PC-3 (cell line): ENCODE results near the gene CDKN2B-AS1.

ENCODE experiments used
- CTCF ChIP-seq: fragments of 300-600 bp; sonication (generic); conservative IDR thresholded peaks from 2 replicates; pipeline ENCODE4 v1.5.1; 2017; ENCODE audit warnings: antibody characterized with exemption, low read depth, mild to moderate bottlenecking, low read length
- EZH2 ChIP-seq: fragments of 300-600 bp; sonication (generic); IDR thresholded peaks from one replicate; pipeline ENCODE4 v1.6.1; 2017; ENCODE audit warnings: antibody characterized with exemption, mild to moderate bottlenecking, low read length; ENCODE audit not compliant: unreplicated experiment
- EZH2phosphoT487 ChIP-seq: fragments of 300-600 bp; sonication (generic); IDR thresholded peaks from 2 replicates; pipeline ENCODE4 v1.6.1; 2018; ENCODE audit warnings: mild to moderate bottlenecking, antibody characterized with exemption, low read length, borderline replicate concordance

- TF ChIP-seq CTCF (no peak), EZH2phosphoT487 (no peak), EZH2 (no peak)
These were observed 50.0 kb downstream of the CDKN2B-AS1 start for GRCh38 chr9:22044583-22044982.
